Endothelial cell of umbilical vein (primary cell): ENCODE data around the gene SOX15. TPM values are rescaled to one million over a fixed set of nuclear protein-coding genes. Genes with fewer than 3 reads are reported as not detected.
A peak's percentile ranks its signal among the peaks of the same experiment; 100 is the strongest.

Source experiments
- BruUV-seq: library from RNA; stranded (reverse); fragments of 400-500 nt; replicated peaks from 2 replicates; lab custom pipeline; 2021; lab: Mats Ljungman, UMichigan
- CTCF ChIA-PET: fragments of 300-600, 350-600 bp; sonication (Branson Sonifier 250); formaldehyde crosslinking; loops from one replicate; lab custom pipeline; 2021; ENCODE audit warnings: antibody characterized with exemption, inconsistent platforms; lab: Charles Lee
- POLR2A ChIA-PET: fragments of 300-600, 350-600 bp; sonication (Branson Sonifier 250); formaldehyde crosslinking; loops from one replicate; lab custom pipeline; 2021; ENCODE audit warnings: antibody characterized with exemption, inconsistent platforms; lab: Charles Lee
- DNase-seq: peaks from one replicate; pipeline ENCODE4 v3.0.0-alpha.2; 2011; ENCODE audit warnings: low read depth, low spot score
- FAIRE-seq: peaks from 2 replicates; lab custom pipeline; 2011; peaks lifted over from hg19 to GRCh38; lab: Jason Lieb, UNC
- H2AFZ ChIP-seq: 2 replicates; pipeline ENCODE4 v1.6.0; 2012; ENCODE audit warnings: low read depth, low read length, control low read depth, inconsistent platforms
- H3K27ac ChIP-seq: 2 replicates; pipeline ENCODE4 v1.5.1; 2011; ENCODE audit warnings: low read depth, mild to moderate bottlenecking, control low read depth, low read length, moderate library complexity; ENCODE audit not compliant: insufficient read depth
- H3K27me3 ChIP-seq, 2 experiments: 2 replicates each; pipeline versions ENCODE4 v1.6.0 to v1.6.1; 2011; ENCODE audit warnings: low read length in 2 of 2, mixed read lengths in 1 of 2; ENCODE audit not compliant: control insufficient read depth in 2 of 2, insufficient read depth in 2 of 2
- H3K36me3 ChIP-seq, 2 experiments: 2 replicates in 1 of 2; 3 replicates in 1 of 2; pipeline ENCODE4 v1.5.1; 2011; ENCODE audit warnings: low read length in 2 of 2, mild to moderate bottlenecking in 1 of 2, moderate library complexity in 1 of 2; ENCODE audit not compliant: control insufficient read depth in 2 of 2, insufficient read depth in 2 of 2; ENCODE audit errors: extremely low read depth in 1 of 2
- H3K4me1 ChIP-seq: 3 replicates; pipeline ENCODE4 v1.5.1; 2011; ENCODE audit warnings: mild to moderate bottlenecking, low read length; ENCODE audit not compliant: control insufficient read depth, insufficient read depth; ENCODE audit errors: extremely low read depth
- H3K4me2 ChIP-seq: 2 replicates; pipeline ENCODE4 v1.6.1; 2011; ENCODE audit warnings: low read length, control low read depth, mixed read lengths; ENCODE audit not compliant: insufficient read depth
- H3K4me3 ChIP-seq, 3 experiments: fragments of 200-600 bp in 1 of 3; sonication (generic), shearing (Covaris generic) in 1 of 3; replicated peaks in 1 of 3; 2 replicates each; pipeline ENCODE4 v1.5.1; 2011 to 2016; ENCODE audit warnings: control low read depth in 3 of 3, low read length in 3 of 3, mild to moderate bottlenecking in 2 of 3, inconsistent platforms in 1 of 3, low read depth in 1 of 3, moderate library complexity in 1 of 3; ENCODE audit not compliant: insufficient read depth in 1 of 3
- H3K79me2 ChIP-seq: 2 replicates; pipeline ENCODE4 v1.6.0; 2012; ENCODE audit warnings: low read length, inconsistent platforms; ENCODE audit not compliant: control insufficient read depth, insufficient read depth
- H3K9ac ChIP-seq: replicated peaks from 2 replicates; pipeline ENCODE3; 2011; ENCODE audit warnings: low read length, control low read depth; ENCODE audit not compliant: insufficient read depth; ENCODE audit errors: extremely low read depth
- H3K9me1 ChIP-seq: replicated peaks from 3 replicates; pipeline ENCODE4 v1.6.0; 2011; ENCODE audit warnings: mild to moderate bottlenecking, low read length; ENCODE audit not compliant: control insufficient read depth, insufficient read depth; ENCODE audit errors: extremely low read depth
- H3K9me3 ChIP-seq: replicated peaks from 2 replicates; pipeline ENCODE4 v1.5.1; 2012; ENCODE audit warnings: low read length, inconsistent platforms; ENCODE audit not compliant: control insufficient read depth, insufficient read depth
- H4K20me1 ChIP-seq: replicated peaks from 2 replicates; pipeline ENCODE3; 2011; ENCODE audit warnings: mild to moderate bottlenecking, low read length; ENCODE audit not compliant: control insufficient read depth, insufficient read depth; ENCODE audit errors: extremely low read depth
- EZH2 ChIP-seq: IDR thresholded peaks from 2 replicates; pipeline ENCODE4 v1.6.1; 2012; ENCODE audit warnings: borderline replicate concordance, low read depth, mild to moderate bottlenecking, moderate library complexity, low read length, inconsistent platforms; ENCODE audit not compliant: severe bottlenecking
- FOS ChIP-seq: IDR thresholded peaks from 2 replicates; pipeline ENCODE4 v1.6.1; 2011; ENCODE audit warnings: mild to moderate bottlenecking, low read length, moderate library complexity, borderline replicate concordance; ENCODE audit not compliant: insufficient read depth
- GATA2 ChIP-seq: IDR thresholded peaks from 2 replicates; pipeline ENCODE4 v1.7.0; 2011; ENCODE audit warnings: low read depth, mild to moderate bottlenecking, moderate library complexity, mixed read lengths, low read length; ENCODE audit not compliant: insufficient read length, insufficient read depth
- JUN ChIP-seq: IDR thresholded peaks from 2 replicates; pipeline ENCODE4 v1.6.1; 2011; ENCODE audit warnings: borderline replicate concordance, low read depth; ENCODE audit not compliant: insufficient read length, insufficient read depth
- MYC ChIP-seq: IDR thresholded peaks from one replicate; pipeline ENCODE4 v1.6.1; 2011; ENCODE audit warnings: mild to moderate bottlenecking, low read depth, low read length
- POLR2A ChIP-seq: IDR thresholded peaks from 2 replicates; pipeline ENCODE4 v1.6.1; 2012; ENCODE audit warnings: low read depth, mild to moderate bottlenecking, control low read depth, low read length
- POLR2AphosphoS5 ChIP-seq: IDR thresholded peaks from 2 replicates; pipeline ENCODE4 v1.6.1; 2012; ENCODE audit warnings: low read depth, mild to moderate bottlenecking, control low read depth, low read length, moderate library complexity; ENCODE audit not compliant: insufficient read depth
- dilution Hi-C: fragments of 300-500 bp; cut with MboI; formaldehyde crosslinking; loops from one replicate; pipeline ENCODE4 v1.15.0; 2019; ENCODE audit warnings: low sequenced_read_pairs; ENCODE audit not compliant: extremely low pct_ligation_motif_present
- intact Hi-C: fragments of 100-400 bp; cut with micrococcal nuclease; formaldehyde crosslinking; loops from one replicate; pipeline ENCODE4 v1.10.0; 2022
- polyA plus RNA-seq, 4 experiments: library from polyadenylated mRNA; depleted of rRNA in 3 of 4; stranded (reverse) in 3 of 4; unstranded in 1 of 4; fragments of >200 nt; gene quantifications; 2 replicates each; pipeline versions ENCODE4 v1.2.1 to v1.2.3, GENCODE V29; 2011 to 2012; ENCODE audit warnings: missing spikeins in 1 of 4
- total RNA-seq: library from RNA; stranded (reverse); gene quantifications from 2 replicates; pipeline ENCODE4 v1.2.3, GENCODE V29; 2021
- TF ChIP-seq, protein P1 (sequence below), 2 donors: IDR thresholded peaks; 1 replicate in 1 of 2; 2 replicates in 1 of 2; pipeline ENCODE4 v1.5.1; 2011; ENCODE audit warnings: low read length in 2 of 2, mild to moderate bottlenecking in 2 of 2, moderate library complexity in 2 of 2, control low read depth in 1 of 2, inconsistent platforms in 1 of 2, low read depth in 1 of 2; ENCODE audit not compliant: insufficient read depth in 1 of 2; ENCODE audit errors: extremely low read depth in 1 of 2
- TF ChIP-seq, protein P2 (sequence below): IDR thresholded peaks from 2 replicates; pipeline ENCODE4 v1.6.1; 2011; ENCODE audit not compliant: insufficient read depth, insufficient read length

SOX15 gene
- total and polyA plus RNA-seq, 2 donors (not counting 3 experiments of a cell fraction or from before 2014, with no cell fraction given), result 0.26 to 0.46 TPM

DNA sequence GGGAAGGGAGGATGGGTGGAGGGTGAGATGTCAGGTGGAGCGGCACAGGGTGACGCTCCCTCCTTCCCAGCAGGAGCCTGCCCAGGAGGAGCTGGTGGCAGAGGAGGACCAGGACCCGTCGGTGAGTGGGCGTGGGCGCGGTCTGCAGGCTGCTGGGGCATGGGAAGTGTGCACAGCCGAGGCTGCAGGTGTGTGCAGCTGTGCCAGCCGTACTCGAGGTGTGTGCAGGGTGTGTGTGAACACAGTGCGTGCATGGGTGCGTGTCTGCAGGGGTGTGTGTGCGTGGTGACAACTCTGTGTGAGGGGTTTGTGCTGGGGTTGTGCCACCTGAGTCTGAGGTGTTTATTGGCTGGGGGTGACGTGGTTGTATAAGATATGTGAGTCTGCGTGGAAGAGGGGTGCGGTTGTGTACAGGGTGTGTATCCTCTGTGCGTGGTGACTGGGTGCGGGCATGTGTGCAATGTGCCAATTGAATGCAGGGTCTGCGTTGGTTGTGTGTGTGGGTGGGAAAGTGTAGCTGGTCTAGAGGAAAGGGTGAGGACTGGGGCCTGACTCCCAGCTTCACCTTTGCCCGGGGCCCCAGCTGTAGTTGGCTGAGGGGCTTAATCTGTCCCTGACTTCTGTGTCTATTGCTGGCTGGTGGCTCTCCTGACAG is 40.4 kb downstream of the SOX15 start:
- ChIA-PET CTCF (interaction anchor here (0.6 to 5.1 kb wide), 5 partner anchors 9 to 35 kb away, joined by 3 to 32 read pairs (median 4); partner anchors contain the start of gene TNFSF13), POLR2A (no interaction called here)
- no peaks in the 10 kb centered on the region for H3K9me3 ChIP-seq
- TF ChIP-seq MYC, result no peak
- TF ChIP-seq EZH2, result no peak
- TF ChIP-seq GATA2, result no peak
- no peak for TF ChIP-seq FOS
- no peak for TF ChIP-seq POLR2AphosphoS5
- TF ChIP-seq, protein P1, sequence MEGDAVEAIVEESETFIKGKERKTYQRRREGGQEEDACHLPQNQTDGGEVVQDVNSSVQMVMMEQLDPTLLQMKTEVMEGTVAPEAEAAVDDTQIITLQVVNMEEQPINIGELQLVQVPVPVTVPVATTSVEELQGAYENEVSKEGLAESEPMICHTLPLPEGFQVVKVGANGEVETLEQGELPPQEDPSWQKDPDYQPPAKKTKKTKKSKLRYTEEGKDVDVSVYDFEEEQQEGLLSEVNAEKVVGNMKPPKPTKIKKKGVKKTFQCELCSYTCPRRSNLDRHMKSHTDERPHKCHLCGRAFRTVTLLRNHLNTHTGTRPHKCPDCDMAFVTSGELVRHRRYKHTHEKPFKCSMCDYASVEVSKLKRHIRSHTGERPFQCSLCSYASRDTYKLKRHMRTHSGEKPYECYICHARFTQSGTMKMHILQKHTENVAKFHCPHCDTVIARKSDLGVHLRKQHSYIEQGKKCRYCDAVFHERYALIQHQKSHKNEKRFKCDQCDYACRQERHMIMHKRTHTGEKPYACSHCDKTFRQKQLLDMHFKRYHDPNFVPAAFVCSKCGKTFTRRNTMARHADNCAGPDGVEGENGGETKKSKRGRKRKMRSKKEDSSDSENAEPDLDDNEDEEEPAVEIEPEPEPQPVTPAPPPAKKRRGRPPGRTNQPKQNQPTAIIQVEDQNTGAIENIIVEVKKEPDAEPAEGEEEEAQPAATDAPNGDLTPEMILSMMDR (IDR thresholded peaks at IDR 0.05; ENCODE audit: extremely low read depth in 1 of 2, insufficient read depth in 1 of 2, low read depth in 1 of 2, low read length in 2 of 2), result no peak
- TF ChIP-seq, protein P2, sequence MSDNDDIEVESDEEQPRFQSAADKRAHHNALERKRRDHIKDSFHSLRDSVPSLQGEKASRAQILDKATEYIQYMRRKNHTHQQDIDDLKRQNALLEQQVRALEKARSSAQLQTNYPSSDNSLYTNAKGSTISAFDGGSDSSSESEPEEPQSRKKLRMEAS, result no peak
- no peak for TF ChIP-seq JUN
- TF ChIP-seq POLR2A, result no peak
- no peaks in the 10 kb centered on the region for H3K9me1 ChIP-seq
- dilution Hi-C loops (no loop called here), intact Hi-C loops (no loop called here)
- no peaks in the 10 kb centered on the region for H3K79me2 ChIP-seq
- no peak for DNase-seq
- H3K27ac ChIP-seq, result no peak overlapping the region
- no peak for FAIRE-seq
- H4K20me1 ChIP-seq, result no peaks in the 10 kb centered on the region
- peak overlapping the region; percentile 68 for H2AFZ ChIP-seq
- no peaks in the 10 kb centered on the region for H3K36me3 ChIP-seq
- no TSS peak for BruUV-seq
- peak overlapping the region; percentile 49 for H3K9ac ChIP-seq
- H3K27me3 ChIP-seq, result no peaks in the 10 kb centered on the region
- peak overlapping the region; percentile 24 to 40 (median 26) for H3K4me3 ChIP-seq
- peak overlapping the region; percentile 7 for H3K4me2 ChIP-seq
- peaks cover 10% of the 10 kb centered on the region for H3K4me1 ChIP-seq
